GM18519 (cell line): ENCODE results near the gene IRF8.
"Not testable (repeated sequence)": the region's sequence is repeated elsewhere in the genome, so short reads cannot be mapped to it uniquely, and the experiment has no call there.

Experiments
- ATAC-seq: cut with Tn5 transposase; IDR thresholded peaks from one replicate; pipeline ENCODE4 v1.9.1; 2021; ENCODE audit warnings: mild to moderate bottlenecking, moderate library complexity; ENCODE audit not compliant: unreplicated experiment, low FRiP score

Gene IRF8, protein sequence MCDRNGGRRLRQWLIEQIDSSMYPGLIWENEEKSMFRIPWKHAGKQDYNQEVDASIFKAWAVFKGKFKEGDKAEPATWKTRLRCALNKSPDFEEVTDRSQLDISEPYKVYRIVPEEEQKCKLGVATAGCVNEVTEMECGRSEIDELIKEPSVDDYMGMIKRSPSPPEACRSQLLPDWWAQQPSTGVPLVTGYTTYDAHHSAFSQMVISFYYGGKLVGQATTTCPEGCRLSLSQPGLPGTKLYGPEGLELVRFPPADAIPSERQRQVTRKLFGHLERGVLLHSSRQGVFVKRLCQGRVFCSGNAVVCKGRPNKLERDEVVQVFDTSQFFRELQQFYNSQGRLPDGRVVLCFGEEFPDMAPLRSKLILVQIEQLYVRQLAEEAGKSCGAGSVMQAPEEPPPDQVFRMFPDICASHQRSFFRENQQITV

DNA sequence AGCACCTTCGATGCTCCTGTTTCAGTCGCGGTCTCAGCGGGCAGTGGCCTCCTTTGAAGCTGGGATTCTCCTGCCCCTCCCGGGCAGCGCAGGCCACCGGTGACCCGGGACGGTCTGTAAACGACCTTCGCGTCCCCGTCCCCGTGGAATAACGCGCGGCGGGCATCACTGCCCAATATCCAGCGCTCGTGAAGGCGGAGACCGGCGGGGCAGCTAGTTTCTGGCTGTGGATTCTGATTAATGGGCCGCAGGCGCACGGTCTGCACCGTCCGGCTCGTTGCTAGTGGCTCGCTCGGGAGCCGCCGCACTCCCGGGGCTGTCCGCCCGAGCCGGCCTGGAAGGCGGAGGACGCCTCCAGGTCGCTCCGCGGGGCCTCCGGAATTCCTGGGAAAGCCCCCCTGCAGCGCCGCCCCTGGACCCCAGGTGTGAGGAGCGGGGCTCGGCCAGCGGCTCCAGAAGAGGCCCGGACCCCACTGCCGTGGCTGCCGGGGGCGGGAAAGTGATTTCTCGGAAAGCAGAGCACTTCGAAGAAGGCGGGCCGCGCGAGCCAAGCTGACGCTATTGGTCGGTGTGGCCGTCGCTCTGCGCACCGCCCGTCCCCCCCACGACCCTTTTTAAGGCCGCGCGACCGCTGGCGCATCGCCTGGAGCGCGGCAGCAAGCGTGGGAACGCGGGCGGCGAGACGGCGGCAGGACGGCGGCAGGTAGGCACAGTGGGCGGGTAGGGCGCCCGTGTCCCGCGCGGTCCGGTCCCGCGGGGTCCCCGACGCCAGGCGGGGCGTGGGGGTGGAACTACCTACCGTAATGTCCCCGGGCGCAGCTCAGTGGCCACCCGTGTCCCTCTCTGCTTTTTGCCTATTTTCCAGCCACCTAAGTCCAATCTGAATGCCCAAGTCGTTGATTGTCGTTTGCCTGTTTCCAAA lies at the start of gene IRF8:
IRF8 (plus strand) TSS at position 642 of the 922 bp plus-strand sequence. CDS start 3,854 bp downstream, outside the sequence.
- ATAC-seq, result peak; percentile 40

DNA sequence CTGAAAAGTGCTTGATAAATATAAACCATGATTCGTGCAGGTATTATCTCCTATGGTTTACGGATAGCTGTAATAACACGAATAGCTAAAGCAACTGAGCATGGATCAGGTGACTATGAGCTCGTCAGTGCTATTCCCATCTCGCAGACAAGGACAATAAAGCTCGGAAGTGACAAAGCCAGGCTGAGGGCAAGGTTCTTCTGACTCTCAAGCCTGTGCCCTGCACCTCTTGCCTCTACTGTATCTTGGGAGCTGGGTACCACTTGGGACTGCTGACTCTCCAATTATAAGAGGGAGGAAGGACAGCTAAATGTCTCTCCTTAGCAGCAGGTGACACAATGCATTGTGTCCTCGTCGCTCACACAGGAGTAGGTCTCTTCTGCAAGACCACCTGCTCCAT lies 49.6 kb upstream of the IRF8 start:
- ATAC-seq, result no peak

DNA sequence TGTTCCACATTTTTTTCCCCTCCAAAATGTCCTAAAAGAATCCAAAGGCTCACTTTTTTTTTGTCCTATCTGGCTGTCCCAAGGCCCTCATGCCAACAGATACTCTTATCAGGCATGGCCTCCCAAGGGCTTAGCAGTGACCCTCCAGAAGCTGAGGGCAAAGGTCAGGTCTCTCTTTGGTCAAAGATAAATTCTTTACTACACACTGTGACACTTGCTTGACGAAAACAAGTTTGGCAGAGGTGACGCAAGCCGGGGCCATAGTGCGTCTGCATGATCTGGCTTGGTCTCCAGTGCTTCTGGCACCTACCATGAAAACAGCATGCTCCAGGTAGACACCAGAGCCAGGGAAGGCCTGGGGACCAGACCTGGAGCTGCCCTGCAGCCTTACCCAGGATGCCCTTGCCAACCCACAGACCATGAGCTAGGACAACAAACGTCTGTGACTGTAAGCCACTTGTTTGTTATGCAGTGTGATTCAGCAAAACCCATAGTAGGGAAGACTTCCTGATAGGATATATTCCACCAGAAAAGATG lies 48.5 kb upstream of the IRF8 start:
- no peak for ATAC-seq

DNA sequence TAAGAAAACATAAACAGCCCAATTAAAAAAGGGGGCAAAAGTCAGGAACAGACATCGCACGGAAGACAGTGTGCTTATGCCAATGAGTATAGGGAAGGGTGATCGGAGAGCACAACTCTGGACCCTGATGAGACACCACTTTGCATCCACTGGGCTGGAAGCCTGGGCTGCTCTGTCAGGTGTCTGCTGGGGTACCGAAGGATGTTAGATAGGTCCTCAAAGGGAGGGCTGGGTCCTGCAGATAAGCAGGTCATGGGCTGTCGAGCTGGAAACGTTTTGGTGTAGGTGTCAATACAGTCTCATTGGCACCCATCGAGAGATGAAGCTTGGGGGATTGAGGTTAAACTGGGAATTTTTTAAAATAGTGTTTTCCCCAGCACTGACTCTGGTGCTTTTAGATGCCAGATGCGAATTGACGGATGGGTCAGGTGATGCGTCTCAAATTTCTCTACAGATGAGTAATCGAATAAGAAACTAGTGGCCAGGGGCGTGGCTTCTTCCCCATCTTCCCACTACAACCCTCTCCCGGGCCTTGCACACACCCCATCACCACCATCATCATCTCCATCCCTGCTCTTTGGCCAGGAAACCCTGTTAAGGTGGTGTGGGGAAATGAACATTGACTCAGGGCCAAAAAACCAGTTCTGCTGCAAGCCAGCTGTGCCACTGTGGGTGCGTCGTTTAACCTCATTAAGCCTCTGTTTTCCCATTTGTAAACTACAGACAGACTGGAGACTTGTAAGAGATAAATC lies 47.8 kb upstream of the IRF8 start:
- no peak for ATAC-seq

DNA sequence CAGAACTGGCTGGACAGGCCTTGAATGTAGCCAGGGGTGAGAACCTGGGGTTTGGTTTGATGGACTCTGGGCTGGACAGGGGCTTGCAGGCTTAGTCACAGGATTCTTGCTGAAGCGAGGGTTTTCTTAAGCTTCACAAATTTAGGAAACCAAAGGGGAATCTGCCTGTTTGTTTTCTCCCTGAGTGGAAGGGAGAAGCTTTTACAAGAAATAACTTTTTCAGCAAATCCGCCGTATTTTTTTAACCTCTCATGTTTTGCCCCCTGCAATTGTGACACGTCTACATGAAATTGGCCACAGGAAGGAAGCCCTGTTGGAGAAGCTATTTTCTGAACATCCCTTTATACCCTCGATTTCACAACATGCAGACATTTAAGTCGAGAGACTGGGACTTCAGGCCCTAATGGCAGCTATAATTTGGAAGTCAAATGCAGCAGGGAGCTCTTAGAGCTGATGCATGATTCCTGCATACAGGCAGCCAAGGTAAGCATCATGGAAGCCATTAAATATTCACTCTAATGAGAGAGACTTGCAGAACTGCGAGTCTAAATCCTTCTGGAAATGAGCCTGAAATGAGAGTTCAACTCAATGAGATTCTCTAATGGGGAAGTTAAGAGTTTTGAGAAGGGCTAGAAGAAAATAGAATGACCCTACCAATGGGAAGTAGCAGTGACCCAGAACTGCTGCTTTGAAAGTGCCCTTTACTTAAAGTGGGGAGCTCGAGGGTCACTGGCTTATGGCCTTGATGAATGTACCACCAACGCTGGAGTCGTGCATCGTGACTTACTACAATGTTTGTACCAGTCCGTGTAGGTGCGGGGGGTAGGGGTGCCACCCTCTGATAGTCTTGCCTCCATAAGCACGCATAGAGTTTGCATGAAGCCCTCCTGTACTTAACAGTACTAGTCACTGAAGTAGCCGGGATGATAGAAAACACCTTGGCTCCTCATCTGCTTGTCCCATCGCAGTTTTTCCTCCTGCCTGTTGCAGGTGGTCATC lies 45.1 kb upstream of the IRF8 start:
- no peak for ATAC-seq

DNA sequence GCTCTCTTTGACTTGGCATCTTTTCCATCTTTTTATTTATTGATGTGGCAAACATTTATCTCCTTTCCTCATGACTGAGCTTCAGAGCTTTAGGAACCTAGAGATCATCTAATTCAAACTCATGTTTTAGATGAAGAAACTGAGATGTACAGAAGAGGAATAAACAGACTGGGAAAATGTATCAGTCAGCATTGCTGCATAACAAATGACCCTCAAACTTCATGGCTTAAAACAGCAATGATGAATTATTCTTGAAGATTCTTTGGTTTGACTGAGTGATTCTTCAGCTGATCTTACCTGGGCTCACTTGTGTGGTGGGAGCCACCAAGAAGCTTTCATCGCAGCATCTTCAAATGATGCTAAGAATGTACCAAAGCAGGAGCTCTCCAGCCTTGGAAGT lies 44.0 kb upstream of the IRF8 start:
- no peak for ATAC-seq

DNA sequence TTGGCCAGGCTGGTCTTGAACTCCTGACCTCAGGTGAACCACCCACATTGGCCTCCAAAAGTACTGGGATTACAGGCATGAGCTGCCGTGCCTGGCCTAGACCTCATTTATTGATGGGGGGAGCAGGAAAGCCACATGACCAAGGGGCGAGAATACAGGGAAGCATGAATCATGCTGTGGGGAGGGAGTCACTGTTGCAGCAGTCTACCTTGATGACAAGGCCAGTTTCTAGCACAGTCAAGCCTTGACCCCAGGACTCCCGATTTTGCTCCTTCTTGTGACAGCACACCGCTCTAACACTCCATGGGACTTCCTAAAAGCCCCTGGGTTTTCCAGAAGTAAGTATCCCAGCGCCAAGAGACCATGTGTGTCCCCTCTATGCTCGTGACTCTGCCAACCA lies 42.9 kb upstream of the IRF8 start:
- no peak for ATAC-seq

DNA sequence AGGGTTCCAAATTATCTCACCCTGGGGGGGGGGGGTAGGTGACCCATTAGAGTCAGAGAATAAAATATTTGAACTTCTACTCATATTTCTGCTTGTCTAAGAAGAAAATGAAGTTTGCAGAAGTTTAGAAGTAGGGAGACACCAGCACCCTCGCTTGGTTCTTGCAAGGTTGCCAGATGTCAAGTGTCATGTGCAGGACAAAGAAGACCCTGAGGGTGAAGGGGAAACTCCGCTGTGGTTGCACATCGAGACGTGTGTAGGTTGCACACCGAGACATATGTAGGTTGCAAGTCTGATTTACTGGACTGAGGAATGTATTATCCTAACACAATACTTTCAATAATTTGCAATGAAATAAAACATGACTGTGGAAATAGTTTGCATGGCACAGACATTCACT lies 42.4 kb upstream of the IRF8 start:
- ATAC-seq, result no peak

DNA sequence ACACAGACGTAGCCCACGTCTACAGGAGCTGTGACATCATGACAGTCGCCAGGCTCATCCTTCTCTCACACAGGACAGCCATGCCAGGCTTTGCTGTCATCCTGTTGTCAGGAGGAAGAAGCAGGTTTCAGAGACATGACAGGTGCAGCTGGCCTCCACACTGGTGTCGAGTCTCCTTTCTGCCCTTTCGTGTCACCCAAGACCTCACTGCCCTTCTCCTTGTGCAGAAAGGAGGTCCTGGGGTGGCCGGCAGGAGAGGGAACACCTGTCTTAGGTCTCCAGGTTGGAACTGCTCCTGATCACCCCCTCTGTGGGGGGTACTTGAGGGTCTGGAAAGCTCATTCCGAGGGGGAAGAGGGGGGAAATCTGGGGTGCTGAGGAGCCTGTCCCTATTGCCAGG lies 41.6 kb upstream of the IRF8 start:
- ATAC-seq, result no peak

DNA sequence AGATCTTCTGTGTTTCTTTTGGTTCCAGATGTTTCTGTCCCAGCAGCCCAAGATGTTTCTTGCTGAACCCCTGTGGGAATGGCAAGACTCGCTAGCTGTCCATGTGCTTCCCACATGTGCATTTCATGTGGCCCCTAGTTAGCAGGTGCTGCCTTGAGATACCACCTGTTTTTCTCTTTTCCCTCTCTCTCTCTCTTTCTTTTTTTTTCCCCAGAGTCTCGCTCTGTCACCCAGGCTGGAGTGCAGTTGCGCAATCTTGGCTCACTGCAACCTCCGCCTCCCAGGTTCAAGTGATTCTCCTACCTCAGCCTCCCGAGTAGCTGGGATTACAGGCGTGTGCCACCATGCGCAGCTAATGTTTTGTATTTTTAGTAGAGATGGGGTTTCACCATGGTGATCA lies 40.4 kb upstream of the IRF8 start:
- not testable (repeated sequence) for ATAC-seq

DNA sequence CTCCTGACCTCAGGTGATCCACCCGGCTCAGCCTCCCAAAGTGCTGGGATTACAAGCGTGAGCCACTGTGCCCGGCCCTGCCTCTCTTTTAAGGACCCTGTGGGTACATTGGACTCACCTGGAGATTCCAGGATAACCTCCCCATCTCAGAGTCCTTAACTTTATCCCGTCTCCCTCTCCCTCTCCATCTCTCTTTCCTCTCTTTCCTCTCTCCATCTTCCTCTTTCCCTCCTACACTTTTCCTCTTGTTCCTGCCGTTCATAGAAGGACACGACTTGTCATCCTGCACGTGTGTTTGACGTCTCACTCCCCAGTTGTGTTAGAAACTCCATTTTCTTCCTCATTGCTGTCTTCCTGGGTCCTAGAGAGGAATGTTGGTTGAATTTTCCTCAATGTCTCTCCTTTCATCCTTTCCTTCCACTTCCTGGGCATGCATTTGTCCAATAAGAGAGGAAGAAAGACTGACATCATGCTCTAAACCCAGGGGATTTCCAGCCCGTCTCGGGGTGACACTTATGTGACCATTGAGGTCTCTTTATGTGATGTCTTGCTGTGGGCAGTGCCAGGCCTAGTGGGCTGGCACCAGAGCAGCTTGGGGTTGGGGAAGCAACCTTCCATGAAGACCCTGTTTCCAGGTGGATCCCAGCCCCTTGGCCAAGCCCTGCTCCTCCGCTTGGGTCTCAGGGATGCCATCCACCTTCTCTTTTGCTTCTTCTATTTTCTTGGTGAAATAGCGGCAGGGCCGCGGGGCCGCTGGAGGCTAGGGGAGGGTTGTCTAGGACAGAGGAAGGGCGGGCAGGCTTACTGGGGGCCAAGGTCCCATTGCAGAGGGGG lies 39.8 kb upstream of the IRF8 start:
- no peak for ATAC-seq

DNA sequence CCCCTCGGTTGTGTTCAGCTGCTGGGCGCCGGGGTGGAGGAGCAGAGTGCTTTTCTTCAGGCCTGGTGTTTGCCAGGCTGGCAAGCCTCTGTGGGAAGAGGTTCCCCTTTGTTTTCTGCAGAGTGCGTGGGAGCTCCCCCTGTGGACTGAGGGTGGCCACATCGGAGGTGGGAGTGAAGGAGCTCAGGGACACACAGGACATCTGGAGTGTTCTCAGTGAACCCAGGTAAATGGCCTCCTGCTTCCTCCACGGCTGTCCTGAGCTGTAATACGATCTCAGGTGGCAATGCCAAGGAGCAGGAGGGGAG lies 39.2 kb upstream of the IRF8 start:
- no peak for ATAC-seq

DNA sequence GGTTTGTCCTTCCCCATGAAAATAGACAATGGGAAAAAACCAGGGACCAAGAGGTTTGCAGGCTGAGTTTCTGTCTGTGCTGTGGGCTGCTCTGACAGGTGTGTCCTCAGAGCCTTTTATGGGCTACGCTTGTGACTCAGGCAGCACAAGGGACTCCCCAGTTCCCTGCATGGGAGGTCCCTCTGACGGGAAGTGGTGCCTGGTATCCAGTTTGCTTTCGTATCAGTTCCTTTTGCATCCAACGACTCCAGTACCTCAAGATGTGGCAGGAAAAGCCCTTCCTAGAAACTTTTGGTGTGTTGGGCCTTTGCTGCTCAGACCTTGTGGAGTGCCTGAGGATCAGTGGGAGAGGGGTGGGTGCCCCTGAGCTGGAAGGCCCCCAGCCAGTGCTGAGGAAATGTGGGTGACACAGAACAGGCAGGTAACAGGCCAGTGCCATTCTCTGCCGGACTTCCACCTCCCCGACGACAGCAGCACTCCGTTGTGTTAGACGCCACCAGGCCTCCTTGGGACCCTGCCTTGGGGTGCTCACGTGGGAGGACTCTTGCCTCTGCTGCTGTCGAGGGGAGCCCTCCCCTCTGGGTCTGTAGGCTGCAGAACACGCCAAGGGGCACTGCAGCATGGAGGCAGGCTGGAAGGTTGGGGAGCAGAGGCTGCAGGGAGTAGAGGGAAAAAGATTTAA lies 38.4 kb upstream of the IRF8 start:
- no peak for ATAC-seq

DNA sequence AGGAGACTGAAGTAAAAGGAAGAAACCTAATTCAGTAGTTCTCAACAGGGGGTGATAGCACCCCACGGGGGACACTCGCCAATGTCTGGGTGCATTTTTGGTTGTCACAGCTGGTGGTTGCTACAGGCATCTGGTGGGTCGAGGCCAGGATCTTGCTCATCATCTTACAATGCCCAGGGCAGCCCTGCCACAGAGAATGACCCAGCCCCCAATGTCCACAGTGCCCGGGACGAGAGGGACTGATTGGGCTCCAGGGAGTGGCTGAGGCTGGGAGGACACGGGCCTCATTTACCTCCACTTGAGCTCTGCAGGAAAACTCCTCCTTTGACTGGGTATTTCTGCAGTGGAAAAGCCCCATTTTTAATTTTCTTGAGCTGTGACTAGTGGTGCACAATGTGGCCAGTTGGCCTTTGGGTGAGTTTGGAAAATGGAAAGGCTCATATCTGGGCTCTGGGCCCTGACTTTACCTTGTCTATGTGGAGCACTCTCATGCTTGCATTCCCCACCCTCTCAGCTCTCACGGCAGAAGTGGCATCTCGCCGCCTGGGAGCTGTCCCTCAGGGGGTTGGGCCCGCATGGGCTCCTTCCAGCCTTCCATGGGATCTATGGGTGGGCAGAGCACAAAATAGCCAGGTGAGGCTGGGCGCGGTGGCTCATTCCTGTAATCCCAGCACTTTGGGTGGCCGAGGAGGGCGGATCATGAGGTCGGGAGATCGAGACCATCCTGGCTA lies 37.7 kb upstream of the IRF8 start:
- no peak for ATAC-seq

DNA sequence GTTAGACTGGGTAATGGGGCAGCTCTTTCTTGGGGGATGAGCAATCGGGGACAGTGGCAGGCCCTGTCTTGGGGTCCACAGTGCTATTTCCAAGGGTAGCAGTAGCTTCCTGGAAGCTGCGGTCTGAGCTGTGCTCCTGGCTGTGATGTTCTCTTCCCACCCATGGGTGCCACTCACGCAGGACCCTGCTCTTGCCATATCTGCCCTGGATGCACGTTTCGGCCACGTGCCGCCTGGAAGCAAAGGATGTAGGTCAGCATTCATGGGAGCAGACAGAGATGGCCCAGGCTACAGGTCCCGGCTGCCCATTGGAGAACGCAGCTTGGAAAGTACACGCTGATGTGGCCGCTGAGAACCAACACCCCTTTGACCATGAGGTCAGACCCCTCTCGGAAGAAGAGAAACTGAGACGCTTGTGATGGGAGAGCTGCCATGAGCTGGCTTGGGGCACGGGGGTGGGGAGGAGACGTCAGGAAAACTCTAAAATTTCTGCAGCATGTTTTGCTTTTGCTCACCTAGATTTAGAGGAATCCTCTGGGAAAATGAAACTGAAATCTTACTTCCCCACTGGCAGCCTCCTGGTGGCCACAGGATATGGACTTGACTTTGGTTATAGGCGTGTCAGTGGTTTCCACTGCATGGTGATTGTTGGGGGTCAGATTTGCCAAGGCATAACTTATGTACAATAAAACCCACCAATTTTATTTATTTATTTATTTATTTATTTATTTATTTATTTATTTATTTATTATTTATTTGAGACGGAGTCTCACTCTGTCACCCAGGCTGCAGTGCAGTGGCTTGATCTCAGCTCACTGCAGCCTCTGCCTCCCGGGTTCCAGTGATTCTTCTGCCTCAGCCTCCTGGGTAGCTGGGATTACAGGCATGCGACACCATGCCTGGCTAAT lies 36.2 kb upstream of the IRF8 start:
- no peak for ATAC-seq

DNA sequence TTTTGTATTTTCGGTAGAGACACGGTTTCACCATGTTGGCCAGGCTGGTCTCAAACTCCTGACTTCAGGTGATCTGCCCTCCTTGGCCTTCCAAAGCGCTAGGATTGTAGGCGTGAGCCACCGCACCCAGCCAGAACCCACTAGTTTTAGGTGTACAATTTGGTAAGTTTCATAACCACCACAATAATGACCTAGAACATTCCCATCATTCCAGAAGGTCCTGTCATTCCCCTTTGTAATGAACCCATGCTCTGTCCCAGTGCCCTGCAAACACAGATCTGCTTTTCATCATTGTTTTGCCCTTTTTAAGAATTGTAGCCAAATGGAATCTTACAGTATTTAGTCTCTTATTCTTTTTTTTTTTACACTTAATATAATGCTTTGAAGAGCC lies 35.6 kb upstream of the IRF8 start:
- no peak for ATAC-seq
